ENCODE measurements around the gene TRIP12. TPM values are rescaled to one million over a fixed set of nuclear protein-coding genes. Genes with fewer than 3 reads are reported as not detected.

Gene TRIP12
- total and polyA plus RNA-seq, 8 donors: 13.4 to 342 (median 117) TPM

GRCh38 chr2:229731916-229732315 is 189.9 kb downstream of the TRIP12 start:
- TF ChIP-seq, protein P1, sequence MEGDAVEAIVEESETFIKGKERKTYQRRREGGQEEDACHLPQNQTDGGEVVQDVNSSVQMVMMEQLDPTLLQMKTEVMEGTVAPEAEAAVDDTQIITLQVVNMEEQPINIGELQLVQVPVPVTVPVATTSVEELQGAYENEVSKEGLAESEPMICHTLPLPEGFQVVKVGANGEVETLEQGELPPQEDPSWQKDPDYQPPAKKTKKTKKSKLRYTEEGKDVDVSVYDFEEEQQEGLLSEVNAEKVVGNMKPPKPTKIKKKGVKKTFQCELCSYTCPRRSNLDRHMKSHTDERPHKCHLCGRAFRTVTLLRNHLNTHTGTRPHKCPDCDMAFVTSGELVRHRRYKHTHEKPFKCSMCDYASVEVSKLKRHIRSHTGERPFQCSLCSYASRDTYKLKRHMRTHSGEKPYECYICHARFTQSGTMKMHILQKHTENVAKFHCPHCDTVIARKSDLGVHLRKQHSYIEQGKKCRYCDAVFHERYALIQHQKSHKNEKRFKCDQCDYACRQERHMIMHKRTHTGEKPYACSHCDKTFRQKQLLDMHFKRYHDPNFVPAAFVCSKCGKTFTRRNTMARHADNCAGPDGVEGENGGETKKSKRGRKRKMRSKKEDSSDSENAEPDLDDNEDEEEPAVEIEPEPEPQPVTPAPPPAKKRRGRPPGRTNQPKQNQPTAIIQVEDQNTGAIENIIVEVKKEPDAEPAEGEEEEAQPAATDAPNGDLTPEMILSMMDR (IDR thresholded peaks at IDR 0.05): no peak
- no peak for TF ChIP-seq EP300 (IDR thresholded peaks at IDR 0.05)
- no peak for TF ChIP-seq POLR2AphosphoS5 (IDR thresholded peaks at IDR 0.05)
- TF ChIP-seq POLR2A (IDR thresholded peaks at IDR 0.05): no peak
- Histone ChIP-seq H3K27me3 (no peaks in the 10 kb centered on the region), H3K36me3 (no peaks in the 10 kb centered on the region), H3K4me3 (no peak overlapping the region), H3K4me1 (no peaks in the 10 kb centered on the region), H3K9me3 (peaks cover 0 to 8% (median 4%) of the 10 kb centered on the region in 4 donors), H3K27ac (no peak overlapping the region)
- intact Hi-C loops (cut with DNase I; ENCODE audit: low total_unique reads): no loop called here
- peak in 1 of 2 donors; percentile 11 for DNase-seq
- 17 to 29% (median 27%) methylated on average over 4 of the region's 4 CpGs for WGBS, 5 donors

DNA sequence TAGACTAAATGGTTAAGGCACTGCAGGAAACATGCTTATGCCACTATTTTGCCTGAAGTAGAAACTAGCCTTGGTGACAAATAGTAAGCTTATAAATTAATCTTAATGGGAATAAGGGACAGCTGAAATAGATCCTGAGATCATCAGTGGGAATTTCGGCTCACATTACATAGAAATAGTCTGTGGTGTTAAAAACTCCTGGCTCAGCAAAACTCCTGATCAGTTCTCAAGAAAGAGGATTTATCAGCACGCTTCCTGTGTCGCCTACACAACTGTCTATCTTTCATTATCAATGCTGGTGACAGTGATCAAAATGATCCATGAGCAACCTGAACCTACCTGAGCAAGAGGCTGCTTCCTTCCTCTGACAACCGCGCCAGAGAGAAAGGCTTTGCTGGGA is 190.4 kb downstream of the TRIP12 start:
- 61 to 75% (median 66%) methylated on average over 5 of the region's 5 CpGs for WGBS, 5 donors
- no peak overlapping the region for H3K27ac ChIP-seq
- H3K4me3 ChIP-seq: no peak overlapping the region
- no peaks in the 10 kb centered on the region for H3K36me3 ChIP-seq
- H3K9me3 ChIP-seq: peaks cover 0 to 2% (median under 1%) of the 10 kb centered on the region in 4 donors
- intact Hi-C loops (cut with DNase I; ENCODE audit: low total_unique reads): no loop called here
- H3K27me3 ChIP-seq: no peaks in the 10 kb centered on the region
- no peaks in the 10 kb centered on the region for H3K4me1 ChIP-seq
- DNase-seq: no peak
- TF ChIP-seq POLR2AphosphoS5 (IDR thresholded peaks at IDR 0.05) (no peak), EP300 (IDR thresholded peaks at IDR 0.05) (no peak), POLR2A (IDR thresholded peaks at IDR 0.05) (no peak)
- TF ChIP-seq, protein P1 (IDR thresholded peaks at IDR 0.05): no peak

- no peak for TF ChIP-seq POLR2A (IDR thresholded peaks at IDR 0.05)
- TF ChIP-seq EP300 (IDR thresholded peaks at IDR 0.05): no peak
- TF ChIP-seq, protein P1 (IDR thresholded peaks at IDR 0.05): no peak
- no peak for TF ChIP-seq POLR2AphosphoS5 (IDR thresholded peaks at IDR 0.05)
- Histone ChIP-seq H3K36me3 (no peaks in the 10 kb centered on the region), H3K27ac (no peak overlapping the region), H3K4me1 (no peaks in the 10 kb centered on the region), H3K4me3 (no peak overlapping the region), H3K9me3 (no peaks in the 10 kb centered on the region), H3K27me3 (no peaks in the 10 kb centered on the region)
- intact Hi-C loops (cut with DNase I; ENCODE audit: low total_unique reads): no loop called here
- DNase-seq: no peak
Measured at GRCh38 chr2:229728370-229728769, 193.4 kb downstream of the TRIP12 start.

DNA sequence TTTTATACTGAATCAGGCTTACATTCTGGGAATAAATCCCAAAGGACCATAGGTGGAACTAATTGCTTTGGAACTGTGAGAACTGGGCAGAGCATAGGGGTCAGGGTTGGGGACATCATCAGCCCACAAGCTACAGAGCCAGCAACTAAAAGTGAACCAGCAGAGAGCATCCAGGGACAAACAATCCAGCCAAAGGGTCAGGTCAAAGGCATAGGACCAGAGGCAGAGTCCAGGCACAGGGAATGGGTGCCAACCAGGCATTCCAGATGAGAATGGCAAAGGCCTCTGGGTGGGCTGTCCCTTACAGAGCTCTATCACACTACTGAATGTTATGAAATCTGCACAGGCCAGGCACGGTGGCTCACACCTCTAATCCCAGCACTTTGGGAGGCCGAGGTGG is 195.2 kb downstream of the TRIP12 start:
- H3K4me3 ChIP-seq: no peak overlapping the region

More for the DNA sequence above, 195.2 kb downstream of the TRIP12 start:
- Histone ChIP-seq H3K36me3 (no peaks in the 10 kb centered on the region), H3K9me3 (no peaks in the 10 kb centered on the region), H3K4me1 (no peaks in the 10 kb centered on the region), H3K27me3 (no peaks in the 10 kb centered on the region), H3K27ac (no peak overlapping the region)
- intact Hi-C loops (cut with DNase I; ENCODE audit: low total_unique reads): no loop called here
- 72 to 93% (median 87%) methylated on average over 2 of the region's 2 CpGs for WGBS, 5 donors
- DNase-seq: no peak
- TF ChIP-seq, protein P1 (IDR thresholded peaks at IDR 0.05): no peak
- TF ChIP-seq EP300 (IDR thresholded peaks at IDR 0.05): no peak
- no peak for TF ChIP-seq POLR2A (IDR thresholded peaks at IDR 0.05)
